NCI-H1048 (cell line): ENCODE measurements around the gene ASCC3.
"Not testable (repeated sequence)": the region's sequence is repeated elsewhere in the genome, so short reads cannot be mapped to it uniquely, and the experiment has no call there.

ENCODE experiments used
- DNase-seq: peaks from one replicate; lab custom pipeline; 2025; lab: John Stamatoyannopoulos, UW

ASCC3 gene

GRCh38 chr6:100808638-100809275 is 72.4 kb downstream of the ASCC3 start:
- DNase-seq: no peak

DNA sequence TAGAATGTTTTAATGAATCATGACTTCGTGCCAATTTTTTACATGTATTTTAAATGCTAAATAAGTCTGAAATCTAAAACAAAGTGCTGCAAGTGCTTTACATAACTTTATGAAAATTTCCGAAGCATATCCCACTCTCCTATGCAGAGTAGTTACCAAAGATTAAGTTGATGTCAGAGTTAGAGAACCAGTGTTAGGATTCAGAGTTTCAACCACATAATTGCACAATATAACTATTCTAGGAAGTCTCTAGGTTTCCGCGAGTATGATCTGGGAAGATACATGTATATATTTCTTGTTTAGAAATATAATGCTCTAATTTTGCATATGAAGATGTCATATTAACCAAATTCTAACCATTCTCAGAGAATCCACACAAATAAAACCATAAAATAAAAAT is 74.8 kb downstream of the ASCC3 start:
- DNase-seq: no peak

DNA sequence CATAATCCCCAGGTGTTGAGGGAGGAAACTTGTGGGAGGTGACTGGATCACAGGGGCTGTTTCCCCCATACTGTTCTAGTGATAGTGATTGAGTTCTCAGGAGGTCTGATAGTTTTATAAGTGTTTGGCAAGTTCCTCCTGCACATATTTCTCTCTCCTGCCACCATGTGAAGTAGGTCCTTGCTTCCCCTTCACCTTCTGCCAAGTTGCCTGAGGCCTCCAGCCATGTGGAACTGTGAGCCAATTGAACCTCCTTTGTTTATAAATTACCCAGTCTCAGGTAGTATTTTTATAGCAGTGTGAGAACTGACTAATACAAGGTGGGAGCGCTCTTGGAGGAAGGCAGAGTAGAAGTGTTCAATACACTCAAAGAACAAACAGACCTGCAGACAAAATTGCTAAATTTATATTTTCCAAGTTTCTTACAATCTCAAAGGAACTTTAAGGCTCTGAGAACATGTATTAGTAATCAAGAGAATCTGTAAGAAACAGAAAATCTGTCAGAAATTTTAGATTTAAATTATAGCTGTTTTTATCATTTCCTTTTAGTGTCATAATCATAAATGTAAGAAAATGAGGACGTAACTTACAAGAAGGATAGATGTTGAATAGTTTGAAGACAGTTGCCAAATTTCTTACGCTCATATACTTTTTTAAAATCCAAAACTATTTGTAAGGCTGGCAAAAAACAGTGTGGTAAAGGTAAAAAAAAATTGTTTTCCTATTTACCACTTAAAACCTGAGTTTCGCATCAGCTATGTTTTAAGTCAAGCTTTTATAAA is 77.7 kb downstream of the ASCC3 start:
- DNase-seq: no peak

DNA sequence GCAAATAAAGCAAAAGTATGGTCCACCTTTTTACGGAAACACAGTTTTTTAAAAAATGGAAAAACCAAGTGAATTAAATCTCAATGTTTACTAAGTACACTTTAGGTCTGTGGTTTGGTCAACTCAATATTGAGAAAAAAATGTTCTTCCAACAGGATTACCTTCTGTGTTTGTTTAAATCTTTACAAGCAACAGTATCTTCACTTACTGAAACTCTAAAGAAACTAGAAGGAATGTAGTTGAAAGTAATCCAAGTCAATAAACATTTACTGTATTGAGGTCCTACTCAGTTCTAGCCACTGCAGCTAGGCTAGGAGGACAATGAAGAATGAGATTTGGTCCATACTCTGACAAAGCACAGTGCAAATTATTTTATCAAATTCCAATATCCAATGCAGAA is 80.1 kb downstream of the ASCC3 start:
- DNase-seq: no peak

- DNase-seq: no peak
Measured at GRCh38 chr6:100796049-100796823, 84.9 kb downstream of the ASCC3 start.

DNA sequence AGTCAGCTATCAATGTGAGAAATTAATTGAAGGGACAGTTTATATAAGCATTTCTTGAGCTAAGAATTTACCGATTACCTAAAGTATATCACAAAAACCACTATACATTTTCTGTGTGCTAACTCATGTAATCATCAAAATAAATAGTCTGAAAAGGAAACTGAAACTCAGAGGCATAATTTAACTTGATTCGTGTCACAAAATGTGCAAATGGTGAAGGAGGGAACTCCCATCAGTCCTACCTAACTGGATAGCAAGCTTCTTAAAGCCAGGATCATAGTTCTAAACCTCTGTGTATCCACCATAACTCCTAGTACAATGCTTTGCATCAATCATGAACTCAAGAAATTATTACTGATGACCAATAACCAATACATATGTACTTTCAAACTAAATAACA is 91.0 kb downstream of the ASCC3 start:
- no peak for DNase-seq

DNA sequence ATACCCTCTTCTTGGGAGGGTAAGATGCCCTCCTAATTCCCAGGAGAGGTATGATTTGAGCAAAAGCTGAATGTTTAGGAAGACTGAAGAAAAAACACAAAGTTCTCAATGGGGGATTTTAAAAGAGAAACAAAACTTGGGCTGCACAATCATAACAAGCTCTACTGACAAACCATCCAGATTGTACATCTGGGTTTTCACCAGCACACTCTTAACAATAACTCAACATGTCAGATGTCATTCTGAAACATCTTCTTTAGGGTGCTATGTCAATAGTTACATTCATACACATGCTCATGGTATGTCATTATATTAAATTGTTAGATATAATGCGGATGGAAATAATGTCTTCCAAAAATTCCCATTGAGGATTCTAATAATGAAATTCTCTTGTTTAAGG is 95.1 kb downstream of the ASCC3 start:
- DNase-seq: no peak

GRCh38 chr6:100780648-100781047 is 100.5 kb downstream of the ASCC3 start:
- no peak for DNase-seq

GRCh38 chr6:100775667-100776066 is 105.5 kb downstream of the ASCC3 start:
- no peak for DNase-seq

DNA sequence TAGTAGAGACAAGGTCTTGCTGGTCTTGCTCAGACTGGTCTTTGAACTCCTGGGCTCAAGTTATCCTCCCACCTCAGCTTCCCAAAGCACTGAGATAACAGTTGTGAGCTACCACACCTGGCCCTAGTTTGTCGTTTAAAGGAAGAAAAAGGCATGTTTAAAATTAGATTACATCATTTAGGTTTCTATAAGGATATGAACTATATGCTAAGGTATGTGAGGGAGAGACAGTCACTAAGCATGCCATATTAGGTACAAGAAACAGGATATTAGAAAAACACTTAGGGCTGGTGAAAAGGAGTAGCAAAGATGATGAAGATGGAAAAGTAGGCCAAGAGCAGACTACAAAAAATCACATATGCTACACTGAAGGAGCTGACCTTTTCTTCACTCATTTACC is 106.4 kb downstream of the ASCC3 start:
- DNase-seq: no peak

DNA sequence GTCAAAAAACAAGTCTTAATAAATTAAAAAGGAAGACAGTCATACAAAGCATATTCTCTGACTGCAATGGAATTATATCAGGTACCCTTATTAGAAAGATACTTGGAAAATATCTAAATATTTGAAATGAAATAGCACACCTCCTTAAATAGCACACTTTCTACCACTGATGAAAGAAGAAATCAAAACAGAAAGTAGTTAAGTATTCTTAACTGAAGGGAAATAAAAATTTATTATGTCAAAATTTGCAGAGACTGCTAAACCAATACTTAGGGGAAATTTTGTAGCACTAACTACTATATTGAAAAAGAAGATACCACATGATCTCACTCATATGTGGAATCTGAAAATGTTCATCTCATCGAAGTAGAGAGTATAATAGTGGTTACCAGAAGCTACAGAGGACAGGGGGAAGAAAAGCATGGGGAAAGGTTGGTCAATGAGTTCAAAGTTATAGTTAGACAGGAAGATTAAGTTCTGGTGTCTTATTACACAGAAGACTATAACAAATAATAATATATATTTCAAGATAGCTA is 112.2 kb downstream of the ASCC3 start:
- no peak for DNase-seq

DNA sequence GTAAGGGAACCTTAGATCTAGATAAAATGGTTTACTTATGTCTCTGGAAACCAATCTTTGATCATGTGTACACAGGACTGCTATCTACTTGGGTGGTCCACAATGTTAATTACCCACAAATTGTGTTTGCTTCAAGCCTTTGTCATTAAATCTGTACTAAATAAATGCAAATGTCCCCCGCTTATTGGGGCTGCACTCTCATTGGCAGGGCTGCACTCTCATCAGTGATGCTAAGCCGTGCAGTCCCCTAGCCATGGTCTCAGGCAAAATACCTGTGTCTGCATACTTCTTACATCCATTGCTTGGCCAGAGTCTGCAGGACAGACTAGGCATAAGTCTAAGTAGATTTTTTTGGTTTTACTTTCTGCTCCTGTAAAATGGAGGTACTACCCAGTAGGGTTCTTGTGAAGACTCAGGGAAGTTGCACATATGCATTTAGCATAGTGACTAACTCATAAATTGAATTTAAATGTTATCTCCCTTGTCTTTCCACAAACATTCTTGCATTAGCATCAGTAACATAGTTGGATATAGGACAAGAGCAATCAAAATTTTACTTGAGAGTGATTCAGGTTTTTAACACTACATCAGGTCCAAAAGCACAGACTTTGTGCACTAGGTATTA is 117.4 kb downstream of the ASCC3 start:
- no peak for DNase-seq

DNA sequence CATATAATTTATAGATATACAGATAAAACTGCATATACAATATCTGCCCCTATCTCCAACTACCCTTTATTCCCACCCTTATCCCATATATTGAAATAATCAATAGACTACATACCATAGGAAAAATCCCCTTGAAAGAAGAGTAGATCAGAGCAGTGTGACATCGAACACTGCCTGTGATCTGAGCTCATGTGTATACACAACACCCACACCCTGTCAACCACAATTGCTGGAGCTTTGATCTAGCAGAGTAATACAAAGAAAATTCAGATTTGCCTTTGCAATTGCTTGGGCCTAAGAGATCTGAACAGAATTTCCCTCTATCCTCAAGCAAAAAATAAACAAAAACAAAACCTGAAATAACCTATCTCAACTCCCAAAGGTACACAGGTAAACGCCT is 119.3 kb downstream of the ASCC3 start:
- DNase-seq: no peak

GRCh38 chr6:100758386-100758785 is 122.7 kb downstream of the ASCC3 start:
- not testable (repeated sequence) for DNase-seq

GRCh38 chr6:100753421-100753820 is 127.7 kb downstream of the ASCC3 start:
- no peak for DNase-seq

DNA sequence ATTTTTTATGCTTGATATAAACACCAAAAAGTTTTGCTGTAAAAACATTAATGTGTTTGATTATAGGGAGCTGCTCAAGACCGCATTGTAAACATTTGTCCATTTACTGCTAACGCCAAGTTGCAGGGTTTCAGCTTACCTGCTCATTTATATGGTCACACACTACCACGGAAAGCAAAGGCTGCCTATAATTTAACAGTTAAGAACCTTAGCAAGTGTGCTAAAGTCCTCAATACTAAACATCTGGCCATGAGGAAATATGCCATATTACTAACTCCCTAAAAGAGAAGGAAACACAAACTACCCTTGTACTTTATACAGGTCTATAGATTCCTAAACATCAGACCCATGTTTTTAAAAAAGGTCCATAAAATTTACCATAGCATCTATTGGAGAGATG is 129.5 kb downstream of the ASCC3 start:
- no peak for DNase-seq

DNA sequence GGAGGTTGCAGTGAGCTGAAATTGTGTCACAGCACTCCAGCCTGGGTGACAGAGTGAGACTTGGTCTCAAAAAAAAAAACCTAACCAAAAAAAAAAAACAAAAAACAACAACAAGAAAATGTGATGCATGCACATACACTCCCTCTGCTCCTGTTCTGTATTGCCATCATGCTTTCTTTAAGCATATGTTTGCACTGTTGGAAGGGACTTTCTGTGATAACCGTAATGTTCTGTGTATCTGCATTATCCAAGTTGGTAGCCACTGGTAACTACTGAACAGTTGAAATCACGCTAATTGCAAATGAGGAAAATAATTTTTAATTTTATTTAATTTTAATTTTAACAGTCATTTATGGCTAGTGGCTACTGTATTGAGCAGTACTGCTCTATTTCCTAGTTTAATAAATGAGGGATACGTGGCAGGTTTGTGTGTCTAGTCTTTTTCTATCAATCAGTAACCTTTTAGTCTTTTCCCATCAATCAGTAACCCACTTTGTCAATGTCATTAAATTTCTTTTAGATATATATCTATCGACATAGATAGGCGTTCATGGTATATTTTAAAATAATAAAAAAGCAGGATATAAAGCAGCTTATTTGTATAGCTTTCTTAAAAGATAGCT is 135.6 kb downstream of the ASCC3 start:
- no peak for DNase-seq

- DNase-seq: no peak
Measured at GRCh38 chr6:100740439-100740838, 140.7 kb downstream of the ASCC3 start.

DNA sequence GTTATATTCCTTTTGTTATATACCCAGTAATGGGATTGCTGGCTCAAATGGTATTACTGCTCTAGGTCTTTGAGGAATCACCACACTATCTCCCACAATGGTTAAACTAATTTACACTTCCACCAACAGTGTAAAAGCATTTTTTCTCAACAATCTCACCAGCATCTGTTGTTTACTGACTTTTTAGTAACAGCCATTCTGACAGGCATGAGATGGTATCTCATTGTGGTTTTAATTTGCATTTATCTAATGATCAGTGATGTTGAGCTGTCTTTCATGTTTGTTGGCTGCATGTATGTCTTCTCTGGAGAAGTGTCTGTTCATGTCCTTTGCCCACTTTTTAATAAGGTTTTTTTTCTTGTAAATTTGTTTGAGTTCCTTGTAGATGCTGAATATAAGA is 143.4 kb downstream of the ASCC3 start:
- not testable (repeated sequence) for DNase-seq

DNA sequence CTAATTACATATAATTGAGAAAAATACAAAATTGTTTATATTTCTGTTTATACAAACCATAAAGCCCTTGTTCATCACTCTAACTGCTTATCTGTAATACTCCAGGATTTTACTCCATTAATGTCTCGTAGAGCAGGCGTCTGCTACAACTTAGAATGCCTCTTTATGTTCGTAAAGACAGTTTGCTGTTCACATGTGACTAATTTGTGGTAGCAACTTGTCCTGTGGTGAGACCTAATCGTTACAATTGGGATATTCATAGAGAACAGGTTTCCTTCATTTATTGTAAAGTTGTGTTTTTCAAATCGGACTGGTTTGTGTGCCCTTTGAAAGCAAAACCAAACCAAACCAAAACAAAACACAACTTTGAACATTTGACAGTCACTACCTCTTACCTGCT is 149.7 kb downstream of the ASCC3 start:
- DNase-seq: no peak

- DNase-seq: no peak
Measured at GRCh38 chr6:100730001-100730980, 150.8 kb downstream of the ASCC3 start.
